WTC11 (cell line): ENCODE data around the gene SH3YL1. TPM values are rescaled to one million over a fixed set of nuclear protein-coding genes. Genes with fewer than 3 reads are reported as not detected.
A peak's percentile ranks its signal among the peaks of the same experiment; 100 is the strongest.

ENCODE experiments used
- ATAC-seq: fragments of 200-7000 bp; cut with Tn5 transposase; 2 replicates; pipeline ENCODE4 v1.10.0; 2021; ENCODE audit warnings: mild to moderate bottlenecking, moderate library complexity
- Bru-seq: library from RNA; stranded (reverse); fragments of 400-500 nt; gene quantifications from one replicate; lab custom pipeline; 2021; lab: Mats Ljungman, UMichigan
- CTCF ChIA-PET: fragments of 300-600 bp; sonication (Branson Sonifier 250); formaldehyde crosslinking; loops from one replicate; lab custom pipeline; 2021; ENCODE audit warnings: antibody characterized with exemption; lab: Charles Lee
- POLR2A ChIA-PET: fragments of 350-600 bp; sonication (Branson Sonifier 250); formaldehyde crosslinking; loops from one replicate; lab custom pipeline; 2021; ENCODE audit warnings: antibody characterized with exemption; lab: Charles Lee
- DNase-seq: peaks from one replicate; pipeline ENCODE4 v3.0.0; 2021; ENCODE audit warnings: low spot score
- H3K27ac Mint-ChIP-seq: 2 replicates; pipeline ENCODE4 v1.8.0; 2021; ENCODE audit warnings: mixed read lengths
- H3K27me3 Mint-ChIP-seq: 2 replicates; pipeline ENCODE4 v1.8.0; 2021; ENCODE audit warnings: low read depth, mild to moderate bottlenecking, moderate library complexity, mixed read lengths
- H3K36me3 Mint-ChIP-seq: 2 replicates; pipeline ENCODE4 v1.8.0; 2021; ENCODE audit warnings: mixed read lengths
- H3K4me1 Mint-ChIP-seq: 2 replicates; pipeline ENCODE4 v1.8.0; 2022; ENCODE audit warnings: mixed read lengths
- H3K4me3 Mint-ChIP-seq: 2 replicates; pipeline ENCODE4 v1.8.0; 2021; ENCODE audit warnings: mild to moderate bottlenecking, moderate library complexity, mixed read lengths
- H3K9me3 Mint-ChIP-seq: 2 replicates; pipeline ENCODE4 v1.8.0; 2021; ENCODE audit warnings: mixed read lengths
- ATF1 ChIP-seq: sonication (generic); formaldehyde crosslinking; IDR thresholded peaks from 2 replicates; pipeline ENCODE4 v1.8.1; 2023; ENCODE audit warnings: mild to moderate bottlenecking, moderate library complexity, missing genetic modification reagents
- ATF2 ChIP-seq: sonication (generic); formaldehyde crosslinking; IDR thresholded peaks from 2 replicates; pipeline ENCODE4 v1.8.1; 2022; ENCODE audit warnings: low read depth, missing genetic modification reagents, borderline replicate concordance
- CREM ChIP-seq: sonication (generic); formaldehyde crosslinking; IDR thresholded peaks from 2 replicates; pipeline ENCODE4 v1.8.1; 2022; ENCODE audit warnings: mild to moderate bottlenecking, missing genetic modification reagents, moderate library complexity
- FOXK1 ChIP-seq: sonication (generic); formaldehyde crosslinking; IDR thresholded peaks from 2 replicates; pipeline ENCODE4 v1.8.0; 2022; ENCODE audit warnings: mild to moderate bottlenecking, moderate library complexity, missing genetic modification reagents
- FOXP1 ChIP-seq: sonication (generic); formaldehyde crosslinking; IDR thresholded peaks from 2 replicates; pipeline ENCODE4 v1.8.0; 2022; ENCODE audit warnings: missing genetic modification reagents, mild to moderate bottlenecking, moderate library complexity, borderline replicate concordance
- FOXP4 ChIP-seq: sonication (generic); formaldehyde crosslinking; IDR thresholded peaks from 2 replicates; pipeline ENCODE4 v1.8.0; 2022; ENCODE audit warnings: mild to moderate bottlenecking, missing genetic modification reagents
- GRHL2 ChIP-seq: fragments of 250-450 bp; sonication (Bioruptor Pico); IDR thresholded peaks from 2 replicates; pipeline ENCODE4 v1.8.0; 2022; ENCODE audit warnings: mild to moderate bottlenecking, moderate library complexity; ENCODE audit not compliant: insufficient replicate concordance, severe bottlenecking
- GTF2I ChIP-seq: fragments of 250-450 bp; sonication (Bioruptor Pico); conservative IDR thresholded peaks from 2 replicates; pipeline ENCODE4 v1.4.0; 2021; ENCODE audit warnings: mild to moderate bottlenecking
- HMGA2 ChIP-seq: fragments of 250-450 bp; sonication (Bioruptor Pico); IDR thresholded peaks from 2 replicates; pipeline ENCODE4 v1.4.0; 2021; ENCODE audit warnings: mild to moderate bottlenecking, moderate library complexity
- IRF2 ChIP-seq: sonication (generic); formaldehyde crosslinking; IDR thresholded peaks from 2 replicates; pipeline ENCODE4 v1.8.0; 2022; ENCODE audit warnings: low read depth, missing genetic modification reagents, borderline replicate concordance
- JUN ChIP-seq: sonication (generic); formaldehyde crosslinking; IDR thresholded peaks from 2 replicates; pipeline ENCODE4 v1.8.0; 2023; ENCODE audit warnings: mild to moderate bottlenecking, missing genetic modification reagents
- NR3C1 ChIP-seq: sonication (generic); formaldehyde crosslinking; conservative IDR thresholded peaks from 2 replicates; pipeline ENCODE4 v1.8.1; 2023; ENCODE audit warnings: low read depth, mild to moderate bottlenecking, missing genetic modification reagents
- PRRX2 ChIP-seq: fragments of 250-450 bp; sonication (Bioruptor Pico); IDR thresholded peaks from 2 replicates; pipeline ENCODE4 v1.8.0; 2021; ENCODE audit warnings: mild to moderate bottlenecking
- RELA ChIP-seq: sonication (generic); formaldehyde crosslinking; IDR thresholded peaks from 2 replicates; pipeline ENCODE4 v1.8.1; 2022; ENCODE audit warnings: missing genetic modification reagents, mild to moderate bottlenecking, borderline replicate concordance
- USF2 ChIP-seq: sonication (generic); formaldehyde crosslinking; IDR thresholded peaks from 2 replicates; pipeline ENCODE4 v1.8.1; 2023; ENCODE audit warnings: mild to moderate bottlenecking, missing genetic modification reagents, moderate library complexity
- ZNF232 ChIP-seq: sonication (generic); formaldehyde crosslinking; IDR thresholded peaks from 2 replicates; pipeline ENCODE4 v1.8.0; 2022; ENCODE audit warnings: mild to moderate bottlenecking, missing genetic modification reagents
- ZNF671 ChIP-seq: fragments of 250-450 bp; sonication (Bioruptor Pico); IDR thresholded peaks from 2 replicates; pipeline ENCODE4 v1.8.0; 2021; ENCODE audit warnings: mild to moderate bottlenecking
- long read RNA-seq, 3 experiments: library from RNA in 1 of 3; library from capped mRNA in 1 of 3; library from polyadenylated mRNA in 1 of 3; unstranded in 2 of 3; stranded (forward) in 1 of 3; transcript quantifications; one replicate each; pipeline ENCODE4 v2.0.0, GENCODE V29; 2021
- total RNA-seq: library from RNA; stranded (reverse); gene quantifications from 3 replicates; pipeline ENCODE4 v1.2.3, GENCODE V29; 2021
- TF ChIP-seq, protein P1 (sequence below): fragments of 250-450 bp; sonication (Bioruptor Pico); IDR thresholded peaks from 2 replicates; pipeline ENCODE4 v1.9.0; 2021; ENCODE audit warnings: moderate library complexity, mild to moderate bottlenecking, inconsistent platforms, borderline replicate concordance
- TF ChIP-seq, protein P2 (sequence below): sonication (generic); formaldehyde crosslinking; IDR thresholded peaks from 2 replicates; pipeline ENCODE4 v1.8.1; 2022; ENCODE audit warnings: missing genetic modification reagents, borderline replicate concordance
- TF ChIP-seq, protein P3 (sequence below): fragments of 250-450 bp; sonication (Bioruptor Pico); IDR thresholded peaks from 2 replicates; pipeline ENCODE4 v1.9.0; 2021; ENCODE audit warnings: mild to moderate bottlenecking, borderline replicate concordance
- TF ChIP-seq, protein P4 (sequence below): fragments of 250-450 bp; sonication (Bioruptor Pico); conservative IDR thresholded peaks from 2 replicates; pipeline ENCODE4 v1.9.0; 2021; ENCODE audit warnings: mild to moderate bottlenecking

SH3YL1 gene
- total RNA-seq (26.4 to 34.4 TPM (median 31.3 TPM) in 3 replicates), Bru-seq, nascent RNA (percentile 81 among the genes with signal in this experiment)
- long read RNA-seq, experiment 1, transcript SH3YL1-205 (9 exons, 1,695 nt): major isoform, 9 of 101 reads
- long read RNA-seq, experiment 1, partial matches to known transcripts: 14 of 101 reads
- long read RNA-seq, experiment 1, other reads (novel, unspliced or antisense): 70 of 101 reads
- long read RNA-seq, experiment 2, transcript SH3YL1-205 (9 exons, 1,695 nt): major isoform, 7 of 40 reads
- long read RNA-seq, experiment 2, partial matches to known transcripts: 12 of 40 reads
- long read RNA-seq, experiment 2, other reads (novel, unspliced or antisense): 17 of 40 reads
- long read RNA-seq, experiment 3, transcript SH3YL1-205 (9 exons, 1,695 nt): major isoform, 17 of 39 reads
- long read RNA-seq, experiment 3, partial matches to known transcripts: 3 of 39 reads
- long read RNA-seq, experiment 3, other reads (novel, unspliced or antisense): 13 of 39 reads

DNA sequence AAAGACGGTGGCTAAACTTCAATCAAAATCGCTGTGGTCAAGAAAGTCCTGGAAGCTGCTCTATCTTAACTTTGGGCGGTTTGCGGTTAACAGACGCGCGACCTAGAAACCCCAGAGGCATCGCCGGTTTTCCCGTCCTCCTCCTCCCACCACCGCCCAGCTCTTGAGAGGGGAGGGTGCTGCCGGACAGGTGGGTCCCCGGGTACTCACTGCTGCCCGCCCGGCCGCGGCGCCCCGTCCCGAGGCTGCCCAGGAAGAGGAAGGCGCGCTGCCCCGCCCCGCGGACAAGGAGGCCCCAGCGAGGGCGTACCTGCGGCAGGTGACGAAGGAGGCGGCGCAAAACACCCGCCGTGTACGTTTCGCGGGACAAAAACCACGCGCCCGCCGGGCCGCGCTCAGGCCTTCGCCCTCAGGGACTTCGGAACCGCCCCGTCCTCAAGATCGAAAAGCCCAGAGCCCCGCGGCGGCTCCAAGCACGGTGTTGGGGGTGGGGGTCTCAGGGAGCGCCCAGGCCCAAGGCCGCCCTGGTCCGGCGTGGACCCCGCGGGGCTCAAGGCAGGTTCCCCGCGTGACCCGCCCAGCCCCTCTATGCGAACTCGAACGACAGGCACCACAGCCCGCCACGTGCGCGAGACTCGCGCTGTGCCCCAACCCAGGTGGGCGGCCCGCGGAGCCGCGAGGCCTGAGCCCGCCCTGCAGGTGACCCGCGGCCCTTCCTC is at the start of gene SH3YL1:
Gene SH3YL1, minus strand, starts transcription at position 259 of the 719 bp plus-strand sequence. Its CDS starts 48 bp downstream, at position 211.
- peak; percentile 7 for ATAC-seq
- DNase-seq: peak; percentile 63
- H3K4me3 Mint-ChIP-seq: peak within 1 kb of the TSS; percentile 89
- peaks cover 7% of the 10 kb centered on the region for H3K9me3 Mint-ChIP-seq
- peaks cover 20% of the 10 kb centered on the region for H3K27me3 Mint-ChIP-seq
- H3K36me3 Mint-ChIP-seq: peaks cover 24% of the 10 kb centered on the region
- H3K27ac Mint-ChIP-seq: peak within 1 kb of the TSS; percentile 94
- peaks cover 42% of the 10 kb centered on the region for H3K4me1 Mint-ChIP-seq
- POLR2A ChIA-PET: interaction anchor here (1.2 kb wide), 1 partner anchor 26 kb away, joined by 4 read pairs; no protein-coding TSS in a partner anchor
- CTCF ChIA-PET: interaction anchor here (0.7 to 1.8 kb wide), 5 partner anchors 10 to 122 kb away, joined by 3 to 14 read pairs (median 4); no protein-coding TSS in a partner anchor
- no peak; the same call in 1 of the 2 replicates for TF ChIP-seq FOXP1 (CRISPR knock-in tag)
- TF ChIP-seq ZNF232 (CRISPR knock-in tag): 0 out of 2 replicates have a peak, but pooled peaks have one; percentile 33
- no peak for TF ChIP-seq GTF2I (CRISPR knock-in tag)
- TF ChIP-seq, protein P1, sequence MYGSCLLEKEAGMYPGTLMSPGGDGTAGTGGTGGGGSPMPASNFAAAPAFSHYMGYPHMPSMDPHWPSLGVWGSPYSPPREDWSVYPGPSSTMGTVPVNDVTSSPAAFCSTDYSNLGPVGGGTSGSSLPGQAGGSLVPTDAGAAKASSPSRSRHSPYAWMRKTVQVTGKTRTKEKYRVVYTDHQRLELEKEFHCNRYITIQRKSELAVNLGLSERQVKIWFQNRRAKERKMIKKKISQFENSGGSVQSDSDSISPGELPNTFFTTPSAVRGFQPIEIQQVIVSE (CRISPR knock-in tag): no peak
- TF ChIP-seq ATF1 (CRISPR knock-in tag): no peak
- no peak for TF ChIP-seq IRF2 (CRISPR knock-in tag)
- no peak for TF ChIP-seq GRHL2 (CRISPR knock-in tag)
- TF ChIP-seq, protein P2, sequence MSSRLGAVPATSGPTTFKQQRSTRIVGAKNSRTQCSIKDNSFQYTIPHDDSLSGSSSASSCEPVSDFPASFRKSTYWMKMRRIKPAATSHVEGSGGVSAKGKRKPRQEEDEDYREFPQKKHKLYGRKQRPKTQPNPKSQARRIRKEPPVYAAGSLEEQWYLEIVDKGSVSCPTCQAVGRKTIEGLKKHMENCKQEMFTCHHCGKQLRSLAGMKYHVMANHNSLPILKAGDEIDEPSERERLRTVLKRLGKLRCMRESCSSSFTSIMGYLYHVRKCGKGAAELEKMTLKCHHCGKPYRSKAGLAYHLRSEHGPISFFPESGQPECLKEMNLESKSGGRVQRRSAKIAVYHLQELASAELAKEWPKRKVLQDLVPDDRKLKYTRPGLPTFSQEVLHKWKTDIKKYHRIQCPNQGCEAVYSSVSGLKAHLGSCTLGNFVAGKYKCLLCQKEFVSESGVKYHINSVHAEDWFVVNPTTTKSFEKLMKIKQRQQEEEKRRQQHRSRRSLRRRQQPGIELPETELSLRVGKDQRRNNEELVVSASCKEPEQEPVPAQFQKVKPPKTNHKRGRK (CRISPR knock-in tag): 0 out of 2 replicates have a peak, but pooled peaks have one; percentile 2
- no peak for TF ChIP-seq FOXK1 (CRISPR knock-in tag)
- TF ChIP-seq, protein P3, sequence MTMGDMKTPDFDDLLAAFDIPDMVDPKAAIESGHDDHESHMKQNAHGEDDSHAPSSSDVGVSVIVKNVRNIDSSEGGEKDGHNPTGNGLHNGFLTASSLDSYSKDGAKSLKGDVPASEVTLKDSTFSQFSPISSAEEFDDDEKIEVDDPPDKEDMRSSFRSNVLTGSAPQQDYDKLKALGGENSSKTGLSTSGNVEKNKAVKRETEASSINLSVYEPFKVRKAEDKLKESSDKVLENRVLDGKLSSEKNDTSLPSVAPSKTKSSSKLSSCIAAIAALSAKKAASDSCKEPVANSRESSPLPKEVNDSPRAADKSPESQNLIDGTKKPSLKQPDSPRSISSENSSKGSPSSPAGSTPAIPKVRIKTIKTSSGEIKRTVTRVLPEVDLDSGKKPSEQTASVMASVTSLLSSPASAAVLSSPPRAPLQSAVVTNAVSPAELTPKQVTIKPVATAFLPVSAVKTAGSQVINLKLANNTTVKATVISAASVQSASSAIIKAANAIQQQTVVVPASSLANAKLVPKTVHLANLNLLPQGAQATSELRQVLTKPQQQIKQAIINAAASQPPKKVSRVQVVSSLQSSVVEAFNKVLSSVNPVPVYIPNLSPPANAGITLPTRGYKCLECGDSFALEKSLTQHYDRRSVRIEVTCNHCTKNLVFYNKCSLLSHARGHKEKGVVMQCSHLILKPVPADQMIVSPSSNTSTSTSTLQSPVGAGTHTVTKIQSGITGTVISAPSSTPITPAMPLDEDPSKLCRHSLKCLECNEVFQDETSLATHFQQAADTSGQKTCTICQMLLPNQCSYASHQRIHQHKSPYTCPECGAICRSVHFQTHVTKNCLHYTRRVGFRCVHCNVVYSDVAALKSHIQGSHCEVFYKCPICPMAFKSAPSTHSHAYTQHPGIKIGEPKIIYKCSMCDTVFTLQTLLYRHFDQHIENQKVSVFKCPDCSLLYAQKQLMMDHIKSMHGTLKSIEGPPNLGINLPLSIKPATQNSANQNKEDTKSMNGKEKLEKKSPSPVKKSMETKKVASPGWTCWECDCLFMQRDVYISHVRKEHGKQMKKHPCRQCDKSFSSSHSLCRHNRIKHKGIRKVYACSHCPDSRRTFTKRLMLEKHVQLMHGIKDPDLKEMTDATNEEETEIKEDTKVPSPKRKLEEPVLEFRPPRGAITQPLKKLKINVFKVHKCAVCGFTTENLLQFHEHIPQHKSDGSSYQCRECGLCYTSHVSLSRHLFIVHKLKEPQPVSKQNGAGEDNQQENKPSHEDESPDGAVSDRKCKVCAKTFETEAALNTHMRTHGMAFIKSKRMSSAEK (CRISPR knock-in tag): no peak
- TF ChIP-seq JUN: peak; percentile 83
- TF ChIP-seq CREM (CRISPR knock-in tag): no peak
- TF ChIP-seq NR3C1 (CRISPR knock-in tag): no peak
- TF ChIP-seq USF2: no peak
- no peak for TF ChIP-seq ZNF671 (CRISPR knock-in tag)
- TF ChIP-seq RELA: no peak
- no peak for TF ChIP-seq HMGA2 (CRISPR knock-in tag)
- TF ChIP-seq PRRX2 (CRISPR knock-in tag): no peak
- no peak for TF ChIP-seq ATF2 (CRISPR knock-in tag)
- peak; percentile 20; the same call in 1 of the 2 replicates for TF ChIP-seq FOXP4 (CRISPR knock-in tag)
- TF ChIP-seq, protein P4, sequence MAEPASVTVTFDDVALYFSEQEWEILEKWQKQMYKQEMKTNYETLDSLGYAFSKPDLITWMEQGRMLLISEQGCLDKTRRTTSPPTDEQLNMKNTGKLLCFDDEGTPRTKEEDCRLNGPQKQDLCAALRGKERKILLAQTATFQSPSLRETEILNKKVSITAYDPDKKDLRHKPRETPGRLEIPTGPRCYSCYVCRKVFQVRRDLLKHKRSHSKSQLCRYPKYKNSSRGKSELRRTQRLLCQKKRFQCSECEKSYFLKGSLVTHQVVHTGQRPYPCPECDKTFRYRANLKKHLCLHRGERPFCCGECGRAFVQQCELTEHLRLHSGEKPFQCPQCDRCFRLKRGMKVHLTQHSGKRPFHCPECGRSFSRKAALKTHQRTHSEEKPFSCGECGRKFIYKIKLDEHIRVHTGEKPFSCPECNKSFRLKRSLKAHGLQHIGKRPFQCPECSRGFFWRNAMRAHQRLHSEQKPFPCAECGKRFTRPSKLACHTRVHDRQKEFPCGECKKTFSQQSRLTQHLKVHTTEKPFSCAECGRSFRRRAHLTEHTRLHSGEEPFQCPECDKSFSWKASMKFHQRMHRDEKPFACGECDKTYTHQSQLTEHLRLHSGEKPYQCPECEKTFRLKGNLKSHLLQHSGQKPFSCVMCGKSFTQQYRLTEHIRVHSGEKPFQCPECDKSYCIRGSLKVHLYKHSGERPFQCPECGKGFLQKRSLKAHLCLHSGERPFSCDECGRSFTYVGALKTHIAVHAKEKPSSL (CRISPR knock-in tag): no peak
